SHP77 (cell line): ENCODE measurements around the gene FOXO6.
A peak's percentile ranks its signal among the peaks of the same experiment; 100 is the strongest.

Experiments used
- DNase-seq, 2 experiments: peaks; one replicate each; lab custom pipeline; 2025; lab: John Stamatoyannopoulos, UW

FOXO6 gene

GRCh38 chr1:41360786-41361494 lies at the start of gene FOXO6:
Gene FOXO6 (plus strand): TSS chr1:41361434.
- DNase-seq, result peak; percentile 95 to 98

- no peak for DNase-seq
Measured at GRCh38 chr1:41312991-41313645, 48.1 kb upstream of the FOXO6 start.

GRCh38 chr1:41313661-41314131 lies 47.5 kb upstream of the FOXO6 start:
- peak in 1 of 2 experiments; percentile 27 for DNase-seq

GRCh38 chr1:41314376-41315145 lies 46.7 kb upstream of the FOXO6 start:
- DNase-seq, result no peak

- DNase-seq, result no peak
Measured at GRCh38 chr1:41315146-41315822, 46.0 kb upstream of the FOXO6 start.

GRCh38 chr1:41315871-41316270 lies 45.4 kb upstream of the FOXO6 start:
- DNase-seq, result no peak

GRCh38 chr1:41317361-41317760 lies 43.9 kb upstream of the FOXO6 start:
- DNase-seq, result no peak

- no peak for DNase-seq
Measured at GRCh38 chr1:41318135-41318534, 43.1 kb upstream of the FOXO6 start.

- DNase-seq, result no peak
Measured at GRCh38 chr1:41319106-41319755, 42.0 kb upstream of the FOXO6 start.

- peak; percentile 30 to 51 for DNase-seq
Measured at GRCh38 chr1:41319807-41320711, 41.2 kb upstream of the FOXO6 start.

- no peak for DNase-seq
Measured at GRCh38 chr1:41320895-41321676, 40.1 kb upstream of the FOXO6 start.

- DNase-seq, result no peak
Measured at GRCh38 chr1:41322101-41322661, 39.1 kb upstream of the FOXO6 start.

GRCh38 chr1:41322835-41323234 lies 38.4 kb upstream of the FOXO6 start:
- DNase-seq, result peak; percentile 63 to 64

- DNase-seq, result no peak
Measured at GRCh38 chr1:41323243-41323642, 38.0 kb upstream of the FOXO6 start.

GRCh38 chr1:41325801-41326200 lies 35.4 kb upstream of the FOXO6 start:
- no peak for DNase-seq

- DNase-seq, result no peak
Measured at GRCh38 chr1:41327383-41327999, 33.7 kb upstream of the FOXO6 start.

- DNase-seq, result no peak
Measured at GRCh38 chr1:41328001-41328615, 33.1 kb upstream of the FOXO6 start.
